GM18511 (cell line): ENCODE results near the gene VAT1.

Experiments used
- ATAC-seq: cut with Tn5 transposase; IDR thresholded peaks from one replicate; pipeline ENCODE4 v1.9.1; 2021; ENCODE audit warnings: mild to moderate bottlenecking, moderate library complexity; ENCODE audit not compliant: unreplicated experiment

VAT1 gene

GRCh38 chr17:43027091-43028032 is 5.2 kb upstream of the VAT1 start:
- ATAC-seq = no peak

GRCh38 chr17:43026595-43026994 is 4.4 kb upstream of the VAT1 start:
- no peak for ATAC-seq

GRCh38 chr17:43025766-43026537 is 3.8 kb upstream of the VAT1 start:
- ATAC-seq = no peak

- no peak for ATAC-seq
Measured at GRCh38 chr17:43025290-43025657, 3.1 kb upstream of the VAT1 start.

- ATAC-seq = peak; percentile 64
Measured at GRCh38 chr17:43024407-43025289, 2.5 kb upstream of the VAT1 start, which contains the start of gene RND2. Gene RND2, plus strand, starts transcription at chr17:43025231. Its CDS starts 117 bp downstream, at chr17:43025348.

- no peak for ATAC-seq
Measured at GRCh38 chr17:43020789-43021740, 1.1 kb downstream of the VAT1 start.

- ATAC-seq = no peak
Measured at GRCh38 chr17:43020030-43020621, 2.1 kb downstream of the VAT1 start.

GRCh38 chr17:43019418-43019817 is 2.8 kb downstream of the VAT1 start:
- ATAC-seq = no peak

- no peak for ATAC-seq
Measured at GRCh38 chr17:43018932-43019331, 3.3 kb downstream of the VAT1 start.

- ATAC-seq = no peak
Measured at GRCh38 chr17:43018008-43018853, 4.0 kb downstream of the VAT1 start.

GRCh38 chr17:43016216-43016615 is 6.0 kb downstream of the VAT1 start:
- no peak for ATAC-seq

- ATAC-seq = no peak
Measured at GRCh38 chr17:43015579-43015978, 6.6 kb downstream of the VAT1 start.

GRCh38 chr17:43014649-43015542 is 7.3 kb downstream of the VAT1 start:
- no peak for ATAC-seq

- no peak for ATAC-seq
Measured at GRCh38 chr17:43014020-43014648, 8.1 kb downstream of the VAT1 start.

GRCh38 chr17:43013296-43013695 is 8.9 kb downstream of the VAT1 start:
- ATAC-seq = no peak

- no peak for ATAC-seq
Measured at GRCh38 chr17:43011728-43012472, 10.3 kb downstream of the VAT1 start.
